ENCODE data around the gene RYR1.
"Not testable (repeated sequence)": the region's sequence is repeated elsewhere in the genome, so short reads cannot be mapped to it uniquely, and the experiment has no call there.

The RYR1 gene

GRCh38 chr19:38463365-38463764 is 29.9 kb downstream of the RYR1 start:
- no peak for DNase-seq

GRCh38 chr19:38464421-38465082 is 31.1 kb downstream of the RYR1 start:
- no peak for DNase-seq

GRCh38 chr19:38466050-38466449 is 32.6 kb downstream of the RYR1 start:
- no peak for DNase-seq

- DNase-seq: no peak
Measured at GRCh38 chr19:38467541-38468525, 34.3 kb downstream of the RYR1 start.

- DNase-seq: no peak
Measured at GRCh38 chr19:38469151-38469550, 35.7 kb downstream of the RYR1 start.

- no peak for DNase-seq
Measured at GRCh38 chr19:38470788-38471480, 37.4 kb downstream of the RYR1 start.

GRCh38 chr19:38472725-38473124 is 39.2 kb downstream of the RYR1 start:
- DNase-seq: not testable (repeated sequence)

GRCh38 chr19:38473201-38473600 is 39.7 kb downstream of the RYR1 start:
- no peak for DNase-seq

- no peak for DNase-seq
Measured at GRCh38 chr19:38475176-38475575, 41.7 kb downstream of the RYR1 start.

GRCh38 chr19:38478273-38478971 is 44.9 kb downstream of the RYR1 start:
- no peak for DNase-seq

GRCh38 chr19:38482496-38482895 is 49.0 kb downstream of the RYR1 start:
- DNase-seq: no peak

- no peak for DNase-seq
Measured at GRCh38 chr19:38483016-38483630, 49.6 kb downstream of the RYR1 start.

GRCh38 chr19:38484747-38485146 is 51.3 kb downstream of the RYR1 start:
- no peak for DNase-seq

- no peak for DNase-seq
Measured at GRCh38 chr19:38485541-38486285, 52.2 kb downstream of the RYR1 start.

- DNase-seq: no peak
Measured at GRCh38 chr19:38486731-38487336, 53.3 kb downstream of the RYR1 start.

- DNase-seq: no peak
Measured at GRCh38 chr19:38488096-38488495, 54.6 kb downstream of the RYR1 start.

GRCh38 chr19:38488776-38489481 is 55.4 kb downstream of the RYR1 start:
- no peak for DNase-seq

- no peak for DNase-seq
Measured at GRCh38 chr19:38490861-38491260, 57.4 kb downstream of the RYR1 start.

- DNase-seq: no peak
Measured at GRCh38 chr19:38492181-38492813, 58.8 kb downstream of the RYR1 start.

GRCh38 chr19:38494379-38494778 is 60.9 kb downstream of the RYR1 start:
- DNase-seq: no peak
